HepG2 (cell line): ENCODE results near the gene EIF3L. TPM values are rescaled to one million over a fixed set of nuclear protein-coding genes. Genes with fewer than 3 reads are reported as not detected.

ENCODE experiments used
- AGO1 ChIP-seq: fragments of 200-400 bp; formaldehyde crosslinking; IDR thresholded peaks from 2 replicates; pipeline ENCODE4 v1.6.1; 2017; ENCODE audit warnings: mild to moderate bottlenecking, low read depth, low read length, moderate library complexity; ENCODE audit not compliant: poor library complexity, severe bottlenecking
- CREB3 ChIP-seq: sonication (generic); formaldehyde crosslinking; IDR thresholded peaks from 2 replicates; pipeline ENCODE4 v1.5.0; 2020; ENCODE audit warnings: missing genetic modification reagents
- DR1 ChIP-seq: sonication (generic); formaldehyde crosslinking; IDR thresholded peaks from 2 replicates; pipeline ENCODE4 v1.8.0; 2021; ENCODE audit warnings: mild to moderate bottlenecking, missing genetic modification reagents, inconsistent platforms
- FOXK2 ChIP-seq: fragments of 450-650 bp; IDR thresholded peaks from 2 replicates; pipeline ENCODE4 v1.6.1; 2016
- MXI1 ChIP-seq: IDR thresholded peaks from 3 replicates; pipeline ENCODE4 v1.6.1; 2012; ENCODE audit warnings: low read depth, low read length, inconsistent platforms, borderline replicate concordance
- PHF21A ChIP-seq: sonication (generic); formaldehyde crosslinking; IDR thresholded peaks from 2 replicates; pipeline ENCODE4 v1.5.0; 2020; ENCODE audit warnings: mild to moderate bottlenecking, missing genetic modification reagents
- POLR2G ChIP-seq: fragments of 200-400 bp; formaldehyde crosslinking; IDR thresholded peaks from 2 replicates; pipeline ENCODE4 v1.6.1; 2018; ENCODE audit warnings: mild to moderate bottlenecking, low read depth, low read length, moderate library complexity
- SKIL ChIP-seq: sonication (generic); formaldehyde crosslinking; IDR thresholded peaks from 2 replicates; pipeline ENCODE4 v1.8.0; 2022; ENCODE audit warnings: missing genetic modification reagents, mild to moderate bottlenecking, moderate library complexity, borderline replicate concordance
- STAG1 ChIP-seq: sonication (generic); formaldehyde crosslinking; IDR thresholded peaks from 2 replicates; pipeline ENCODE4 v1.4.0; 2020; ENCODE audit warnings: missing genetic modification reagents
- SYNCRIP ChIP-seq: fragments of 200-400 bp; formaldehyde crosslinking; IDR thresholded peaks from 2 replicates; pipeline ENCODE4 v1.6.1; 2018; ENCODE audit warnings: mild to moderate bottlenecking, low read depth, low read length; ENCODE audit not compliant: insufficient read depth
- TSC22D2 ChIP-seq: sonication (generic); formaldehyde crosslinking; IDR thresholded peaks from 2 replicates; pipeline ENCODE4 v1.5.1; 2020; ENCODE audit warnings: missing genetic modification reagents, mild to moderate bottlenecking, borderline replicate concordance
- ZNF619 ChIP-seq: sonication (generic); formaldehyde crosslinking; IDR thresholded peaks from 2 replicates; pipeline ENCODE4 v1.4.0; 2020; ENCODE audit warnings: mild to moderate bottlenecking, missing genetic modification reagents
- ZNF672 ChIP-seq: sonication (generic); formaldehyde crosslinking; IDR thresholded peaks from 2 replicates; pipeline ENCODE4 v1.8.1; 2022; ENCODE audit warnings: missing genetic modification reagents
- ZNF773 ChIP-seq: sonication (generic); formaldehyde crosslinking; IDR thresholded peaks from 2 replicates; pipeline ENCODE4 v1.4.0; 2020; ENCODE audit warnings: missing genetic modification reagents, borderline replicate concordance
- polyA plus RNA-seq, 8 experiments: library from polyadenylated mRNA; depleted of rRNA in 3 of 8; stranded (reverse) in 7 of 8; unstranded in 1 of 8; fragments of >200 nt; fragmentation: Illumina TruSeq in 4 of 8; extraction: Trizol in 4 of 8; gene quantifications; 2 replicates each; pipeline versions ENCODE4 v1.2.1 to v1.2.3, GENCODE V29; 2011 to 2016; ENCODE audit warnings: low read depth in 4 of 8, missing spikeins in 1 of 8, mixed read lengths in 1 of 8; ENCODE audit not compliant: insufficient read depth in 1 of 8
- total RNA-seq, 5 experiments: library from RNA; depleted of rRNA; stranded (reverse); fragments of >200 nt; fragmentation: Illumina TruSeq; extraction: Trizol; gene quantifications; 2 replicates each; pipeline ENCODE4 v1.2.3, GENCODE V29; 2016; ENCODE audit warnings: low read depth in 1 of 5

EIF3L gene
- total and polyA plus RNA-seq, 2 of the 13 experiments (the other 11 are each of a cell fraction or from before 2014, with no cell fraction given): 514 to 793 TPM

- no peak for TF ChIP-seq SKIL (CRISPR knock-in tag)
- no peak for TF ChIP-seq PHF21A (CRISPR knock-in tag)
- no peak for TF ChIP-seq CREB3
- no peak for TF ChIP-seq STAG1 (CRISPR knock-in tag)
- no peak for TF ChIP-seq DR1 (CRISPR knock-in tag)
- no peak for TF ChIP-seq FOXK2
- no peak for TF ChIP-seq MXI1
- peak; percentile 47 for TF ChIP-seq AGO1
- TF ChIP-seq ZNF619: no peak
- no peak for TF ChIP-seq SYNCRIP
- TF ChIP-seq ZNF773: no peak
- 0 out of 2 replicates have a peak, but pooled peaks have one; percentile 6 for TF ChIP-seq POLR2G
- TF ChIP-seq ZNF672 (CRISPR knock-in tag): no peak
- no peak for TF ChIP-seq TSC22D2 (CRISPR knock-in tag)
Observed at GRCh38 chr22:37812869-37813678, 36.1 kb upstream of the EIF3L start (continued).
